HG02938 (cell line): ENCODE measurements around the gene FRAT2.

Experiments
- ATAC-seq: cut with Tn5 transposase; IDR thresholded peaks from one replicate; pipeline ENCODE4 v1.9.1; 2021; ENCODE audit warnings: mild to moderate bottlenecking, moderate library complexity; ENCODE audit not compliant: unreplicated experiment

FRAT2 gene, protein sequence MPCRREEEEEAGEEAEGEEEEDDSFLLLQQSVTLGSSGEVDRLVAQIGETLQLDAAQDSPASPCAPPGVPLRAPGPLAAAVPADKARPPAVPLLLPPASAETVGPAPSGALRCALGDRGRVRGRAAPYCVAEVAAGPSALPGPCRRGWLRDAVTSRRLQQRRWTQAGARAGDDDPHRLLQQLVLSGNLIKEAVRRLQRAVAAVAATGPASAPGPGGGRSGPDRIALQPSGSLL

DNA sequence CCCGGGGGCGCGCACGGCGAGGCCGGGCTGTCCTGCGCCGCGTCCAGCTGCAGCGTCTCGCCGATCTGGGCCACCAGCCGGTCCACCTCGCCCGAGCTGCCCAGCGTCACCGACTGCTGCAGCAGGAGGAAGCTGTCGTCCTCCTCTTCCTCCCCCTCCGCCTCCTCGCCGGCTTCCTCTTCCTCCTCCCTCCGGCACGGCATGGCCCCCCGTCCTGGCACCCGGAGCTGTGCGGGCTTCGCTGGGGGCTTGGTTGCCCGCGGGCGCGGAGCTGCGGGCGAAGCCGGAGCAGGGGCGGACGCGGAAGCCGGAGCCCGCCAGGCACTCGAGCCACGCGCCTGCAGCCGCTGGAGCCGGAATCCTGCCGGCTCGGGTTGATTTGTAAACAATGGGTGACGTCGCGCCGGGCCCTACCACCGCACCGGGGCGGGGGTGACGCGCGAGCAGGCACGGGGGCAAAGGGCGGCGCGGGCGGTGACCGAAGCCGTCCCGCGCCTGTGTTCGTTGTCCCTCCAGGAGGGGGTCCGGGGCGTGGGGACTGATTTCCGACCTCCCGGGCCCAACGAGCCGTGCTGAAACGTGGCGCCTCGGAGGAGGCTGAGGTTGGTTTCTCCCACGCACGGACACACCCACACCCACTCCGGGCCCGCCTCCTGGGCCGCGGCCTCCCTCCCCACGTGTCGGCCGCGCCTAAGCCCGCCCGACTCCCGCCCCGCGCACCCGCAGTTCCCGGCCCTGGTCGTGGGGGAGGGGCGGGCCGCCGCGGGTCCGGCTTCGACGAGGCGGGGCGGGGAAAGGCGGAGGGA lies at the start of gene FRAT2:
FRAT2 (minus strand) TSS at position 360 of the 806 bp plus-strand sequence; CDS start at position 203, 157 bp downstream.
- peak; percentile 77 for ATAC-seq

DNA sequence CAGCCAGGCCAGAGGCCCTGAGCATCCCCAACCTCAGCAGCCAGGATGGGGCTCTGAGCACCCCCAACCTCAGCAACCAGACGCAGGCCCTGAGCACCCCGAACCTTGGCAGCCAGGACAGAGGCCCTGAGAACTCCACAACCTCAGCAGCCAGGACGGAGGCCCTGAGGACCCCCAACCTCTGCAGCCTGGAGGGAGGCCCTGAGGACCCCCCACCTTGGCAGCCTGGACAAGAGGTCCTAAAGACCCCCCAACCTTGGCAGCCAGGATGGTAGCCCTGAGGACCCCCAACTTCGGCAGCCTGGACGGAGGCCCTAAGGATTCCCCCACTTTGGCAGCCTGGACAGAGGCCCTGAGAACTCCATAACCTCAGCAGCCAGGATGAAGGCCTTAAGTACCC lies 49.6 kb upstream of the FRAT2 start:
- ATAC-seq, result no peak

DNA sequence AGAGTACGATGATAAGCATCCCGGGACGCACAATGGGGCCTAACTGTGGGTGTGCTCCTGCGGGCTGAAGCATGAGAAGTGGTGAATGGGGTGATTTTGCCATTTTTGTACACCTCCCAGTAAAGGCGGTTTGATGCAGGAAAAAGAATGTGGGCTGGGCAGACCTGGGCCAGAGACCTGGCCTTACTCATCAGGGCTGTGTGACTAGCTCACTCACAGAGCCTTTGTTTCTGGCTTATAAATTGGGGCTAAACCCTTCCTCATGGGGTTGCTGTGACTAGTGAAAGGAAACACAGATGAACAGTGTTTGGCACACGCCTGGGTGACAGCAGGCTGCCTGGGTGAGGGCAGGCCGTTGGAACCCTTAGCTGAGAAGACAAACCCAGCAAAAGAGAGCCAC lies 48.6 kb upstream of the FRAT2 start:
- ATAC-seq, result no peak

DNA sequence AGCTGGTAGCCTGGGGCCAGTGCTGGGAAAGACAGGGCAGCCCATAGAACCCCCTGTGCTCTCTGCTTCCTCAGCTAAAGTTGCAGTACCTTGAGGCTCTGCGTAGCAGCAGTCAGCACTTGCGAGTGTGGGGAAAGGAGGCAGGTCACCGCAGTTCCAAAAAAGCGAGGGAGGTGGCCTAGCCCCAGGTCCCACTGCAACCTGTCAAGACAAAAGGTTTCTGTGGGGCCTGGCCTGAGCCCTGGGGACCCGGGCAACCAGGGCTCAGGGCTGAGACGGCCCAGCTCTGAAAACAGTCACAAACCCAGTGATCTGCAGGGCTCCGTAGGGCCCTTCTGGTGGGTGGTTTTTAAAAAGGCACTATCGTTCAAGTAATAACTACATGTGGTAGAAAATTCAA lies 47.1 kb upstream of the FRAT2 start:
- ATAC-seq, result no peak

DNA sequence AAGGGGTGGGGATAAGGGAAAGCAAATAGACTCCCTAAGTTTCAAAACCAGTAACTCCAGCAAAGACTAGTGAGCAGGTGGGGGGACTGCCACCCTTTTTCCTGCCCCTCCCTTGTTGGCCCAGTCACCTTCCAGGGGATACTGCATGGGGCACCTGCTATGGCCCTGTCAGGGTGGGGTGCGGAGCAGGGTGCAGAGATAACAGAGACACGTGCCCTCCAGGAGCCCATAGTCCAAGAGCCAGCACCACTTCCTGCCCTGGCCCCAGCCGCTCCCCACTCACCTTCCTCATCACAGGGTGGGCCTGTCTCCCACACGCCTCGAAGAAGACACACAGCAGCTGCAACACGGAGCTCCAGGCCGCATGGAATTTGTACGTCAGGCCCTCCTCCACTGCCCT lies 46.0 kb upstream of the FRAT2 start:
- ATAC-seq, result no peak

DNA sequence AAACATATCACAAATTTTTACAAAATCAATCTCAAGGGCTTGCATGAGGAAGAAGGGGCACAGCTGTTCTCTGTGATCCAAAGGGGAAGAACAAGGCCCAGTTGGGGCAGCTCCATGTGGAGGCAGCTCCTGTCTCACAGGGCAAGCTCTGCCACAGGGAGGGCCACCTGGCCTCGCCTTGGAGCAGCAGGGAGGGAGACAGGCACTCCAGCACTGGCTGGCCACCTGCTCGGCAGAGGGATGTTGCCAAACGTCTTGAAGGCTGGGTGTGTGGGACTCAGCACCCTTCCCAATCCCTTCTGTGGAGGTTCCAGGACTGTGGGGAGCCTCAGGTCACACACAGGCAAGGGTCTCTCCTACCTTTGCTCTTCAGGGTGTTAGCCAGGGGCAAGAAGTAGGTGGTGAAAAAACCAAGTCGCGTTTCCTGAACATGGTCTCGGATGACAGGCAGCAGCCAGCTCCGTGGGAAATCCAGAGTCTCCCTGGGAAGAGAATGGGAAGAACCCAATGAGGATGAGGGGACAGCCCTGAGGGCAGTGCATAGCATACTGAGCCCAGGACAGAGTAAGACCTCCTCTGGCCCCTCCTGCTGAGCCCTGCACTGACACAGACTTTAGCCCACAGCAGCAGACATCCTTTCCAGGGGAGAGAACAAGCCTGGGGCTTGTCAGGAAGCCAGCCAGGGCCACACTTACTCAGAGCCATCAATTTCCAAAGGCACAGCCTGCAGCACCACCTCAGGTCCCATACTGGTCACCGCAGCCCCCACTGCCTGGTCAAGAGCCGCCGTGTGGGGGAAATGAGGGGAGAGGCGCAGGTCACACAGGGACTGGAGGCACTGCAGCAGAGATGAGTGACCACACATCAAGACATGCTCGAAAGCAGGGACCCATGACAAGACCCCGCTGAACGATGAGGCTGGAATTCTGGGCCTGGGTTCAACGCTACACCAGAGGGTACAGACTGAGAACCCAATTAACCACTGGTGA lies 44.7 kb upstream of the FRAT2 start:
- no peak for ATAC-seq

DNA sequence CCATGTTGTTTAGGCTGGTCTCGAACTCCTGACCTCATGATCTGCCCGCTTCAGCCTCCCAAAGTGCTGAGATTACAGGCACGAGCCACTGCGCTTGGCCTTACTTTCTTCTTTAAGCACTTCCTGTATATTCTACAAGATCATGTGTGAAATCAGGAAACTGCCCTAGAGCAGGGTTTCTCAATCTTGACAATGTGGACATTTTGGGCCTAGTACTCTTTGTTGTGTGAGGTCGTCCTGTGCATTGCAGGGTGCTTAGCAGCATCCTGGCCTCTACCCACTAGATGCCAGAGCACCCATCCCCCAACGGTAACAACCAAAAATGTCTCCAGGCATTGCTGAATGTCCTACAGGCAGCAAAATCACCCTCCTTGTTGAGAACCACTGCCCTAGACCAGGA lies 41.9 kb upstream of the FRAT2 start:
- no peak for ATAC-seq

DNA sequence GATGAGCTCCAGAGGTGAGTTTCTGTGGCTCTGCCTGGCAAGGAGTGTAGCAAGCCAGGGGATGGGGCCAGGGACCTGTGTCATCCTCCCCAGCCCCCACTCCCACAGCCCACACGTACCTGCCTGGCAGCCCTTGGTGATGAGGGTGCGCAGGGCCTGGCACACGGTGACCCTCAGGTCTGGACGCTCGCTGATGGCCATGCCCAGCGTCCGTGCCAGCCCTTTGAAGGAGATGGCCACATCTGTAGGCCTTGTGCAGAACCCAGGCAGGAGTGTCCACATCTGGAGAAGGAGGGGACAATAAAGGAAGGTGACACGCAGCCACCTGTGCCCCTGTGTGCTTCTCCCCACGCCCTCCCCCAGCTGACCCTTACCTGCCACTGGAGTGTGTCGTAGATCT lies 38.9 kb upstream of the FRAT2 start:
- ATAC-seq, result no peak

DNA sequence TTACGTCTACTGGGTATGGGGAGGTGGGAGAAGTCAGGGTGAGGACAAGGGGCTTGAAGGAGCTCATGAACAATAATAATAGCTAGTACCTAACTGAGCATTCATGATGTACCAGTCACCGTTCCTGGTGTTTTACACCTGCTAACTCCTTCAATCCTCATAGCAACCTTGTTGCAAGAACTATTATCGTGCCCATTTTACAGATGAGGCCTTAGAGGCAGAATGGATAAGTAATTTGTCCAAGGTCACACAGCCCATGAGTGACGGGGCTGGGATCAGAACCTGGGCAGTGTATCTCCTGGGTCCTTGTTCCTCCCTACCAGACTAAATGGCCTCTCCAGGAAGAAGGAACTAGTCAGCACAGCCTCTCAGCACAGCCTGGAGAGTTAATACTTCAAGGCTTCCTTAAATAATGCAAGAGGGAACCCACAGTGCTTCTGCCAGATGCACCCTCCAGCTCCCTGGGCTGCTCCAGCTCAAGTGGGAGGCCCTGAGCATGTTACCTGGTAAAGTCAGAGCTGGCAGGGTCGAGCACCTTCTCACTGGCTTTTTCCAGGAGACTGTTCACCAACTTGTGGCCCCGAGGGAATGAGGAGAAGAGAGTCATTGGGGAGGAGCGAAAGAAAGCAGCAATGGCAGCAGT lies 37.8 kb upstream of the FRAT2 start:
- no peak for ATAC-seq

DNA sequence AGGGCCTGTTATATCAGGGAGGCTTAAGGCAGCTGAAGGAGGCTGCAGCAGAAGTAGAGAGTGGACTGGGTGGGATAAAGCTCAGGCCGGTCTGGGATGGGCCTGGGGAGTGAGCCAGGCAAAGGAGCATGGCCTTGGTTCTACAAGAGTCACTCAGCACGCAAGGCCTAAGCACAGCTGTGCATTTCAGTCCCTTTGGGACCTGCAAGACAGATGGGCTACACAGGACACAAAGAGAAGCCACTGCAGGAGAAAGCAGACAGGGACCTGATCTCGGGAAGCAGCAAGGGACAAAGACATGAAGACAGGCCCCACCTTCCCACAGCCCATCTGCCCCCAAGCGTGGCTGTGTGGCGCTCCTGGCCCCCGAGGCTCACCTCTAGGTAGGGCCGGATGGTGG lies 37.2 kb upstream of the FRAT2 start:
- no peak for ATAC-seq

DNA sequence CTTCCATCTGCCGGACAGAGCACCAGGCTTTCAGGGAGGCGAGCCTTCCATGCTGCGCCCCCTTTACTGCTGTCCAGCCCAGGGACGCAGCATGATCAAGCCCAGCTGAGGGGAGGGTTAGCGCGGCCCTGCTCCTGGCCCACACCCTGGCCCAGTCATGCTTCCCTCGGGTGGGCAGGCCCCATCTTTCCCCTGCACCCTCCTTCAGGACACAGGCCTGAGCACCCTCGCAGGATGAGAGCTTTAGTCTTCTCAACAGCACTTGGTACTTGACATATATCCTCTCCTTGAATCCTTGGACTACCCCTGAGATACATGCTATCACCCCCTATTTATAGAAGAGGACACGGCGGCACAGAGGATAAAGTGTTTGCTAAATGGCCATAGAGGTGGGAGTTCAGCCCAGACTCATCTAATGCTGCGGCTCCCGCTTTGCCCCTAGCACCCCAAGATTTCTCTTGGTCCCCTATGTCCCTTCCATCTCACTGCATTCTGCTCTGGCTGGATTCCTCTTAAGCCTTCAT lies 32.7 kb upstream of the FRAT2 start:
- no peak for ATAC-seq

DNA sequence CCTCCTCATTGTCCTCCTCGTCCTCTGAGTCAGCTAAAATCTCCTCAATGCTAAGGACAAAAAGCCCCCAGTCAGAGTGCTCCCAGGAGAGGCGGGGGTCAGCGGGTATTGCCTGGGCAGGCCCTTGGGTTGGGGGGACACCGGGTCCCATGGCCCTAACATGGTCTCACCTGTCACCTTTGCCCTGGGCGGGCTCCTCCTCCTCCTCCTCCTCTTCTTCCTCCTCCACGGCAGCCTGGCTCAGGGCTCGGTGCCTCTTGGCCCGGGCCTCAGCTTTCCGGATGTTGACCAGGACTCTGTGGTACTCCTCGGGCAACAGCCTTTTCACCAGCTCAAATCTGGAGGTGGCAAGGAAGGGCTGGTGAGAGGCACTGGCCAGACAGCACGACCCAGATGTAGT lies 32.0 kb upstream of the FRAT2 start:
- ATAC-seq, result no peak

DNA sequence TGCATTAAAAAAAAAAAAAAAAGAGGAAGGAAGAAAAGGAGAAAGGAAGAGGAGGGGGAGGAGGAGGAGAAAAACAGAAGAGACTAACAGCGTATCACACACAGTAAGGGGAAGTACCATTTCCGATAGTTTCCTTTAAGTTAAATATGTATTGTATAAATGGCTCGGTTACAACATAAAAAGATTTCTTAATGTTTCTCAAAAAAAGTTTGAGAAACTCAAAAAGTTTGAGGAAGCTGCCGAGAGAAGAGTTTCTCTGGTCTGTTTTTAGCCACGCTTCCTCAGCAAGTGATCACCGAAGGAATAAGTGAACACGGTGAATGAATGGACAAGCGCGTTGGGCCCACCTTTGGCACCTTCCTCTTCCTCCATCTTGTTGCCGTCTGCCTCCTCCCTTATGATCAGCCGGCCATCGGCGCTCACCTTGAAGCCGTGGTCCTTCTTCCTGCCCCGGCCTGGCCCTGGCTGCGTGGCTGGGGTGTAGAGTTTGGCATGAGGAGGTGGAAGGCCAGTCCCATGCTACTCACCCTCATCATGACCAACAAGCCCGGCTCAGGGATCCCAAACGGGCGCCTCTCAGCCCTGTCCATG lies 31.3 kb upstream of the FRAT2 start:
- no peak for ATAC-seq

DNA sequence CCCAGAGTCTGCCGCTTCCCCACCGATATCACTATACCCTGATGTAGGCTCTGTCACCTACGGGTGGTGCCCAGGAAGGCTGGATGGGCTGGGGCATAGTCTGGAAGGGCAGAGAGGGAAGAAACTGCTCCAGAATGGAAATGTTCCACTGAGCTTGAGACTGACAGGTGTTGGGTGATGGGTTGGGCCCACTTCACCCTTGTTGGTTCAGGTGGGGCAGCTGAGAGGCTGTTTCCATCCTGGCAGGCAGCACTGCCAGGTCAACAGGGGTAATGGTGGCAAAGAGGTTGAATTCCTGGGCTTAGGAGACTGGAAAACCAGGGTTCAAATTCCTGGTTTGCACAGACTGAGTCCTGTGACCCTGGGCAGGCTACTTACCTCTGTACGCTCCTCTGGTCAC lies 28.5 kb upstream of the FRAT2 start:
- ATAC-seq, result no peak

DNA sequence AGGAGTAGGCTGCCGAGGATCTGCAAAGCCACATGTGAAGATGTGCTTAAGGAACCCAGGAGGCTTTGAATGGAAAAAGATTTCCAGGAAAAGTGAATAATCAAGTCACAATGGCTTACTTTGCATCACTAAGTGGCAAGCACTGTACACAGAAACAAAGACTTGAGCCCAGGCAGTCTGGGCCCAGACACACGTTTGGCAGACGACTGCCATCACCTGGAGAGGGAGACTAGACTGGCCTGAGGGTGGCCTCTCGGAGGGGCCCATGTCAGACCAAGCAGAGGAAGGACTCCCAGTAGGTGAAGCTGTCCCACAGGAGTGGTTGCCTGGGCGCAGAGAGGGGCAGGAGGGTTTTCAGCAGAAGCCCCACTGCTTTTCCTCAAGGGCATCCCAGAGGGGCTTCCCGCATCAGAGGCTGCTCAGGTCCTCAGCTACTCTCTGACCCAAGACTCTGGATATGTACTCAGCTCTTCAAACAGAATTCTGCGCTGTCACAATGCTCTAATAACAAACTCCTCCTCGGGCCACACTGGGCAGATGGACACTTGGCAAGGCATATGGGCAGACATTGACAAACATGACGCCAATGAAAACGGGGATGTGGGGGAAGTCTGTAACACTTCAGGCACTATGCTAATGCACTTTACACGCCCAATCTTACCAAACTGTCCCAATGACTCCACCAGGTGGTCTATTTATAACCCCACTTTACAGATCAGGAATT lies 27.9 kb upstream of the FRAT2 start:
- ATAC-seq, result no peak

DNA sequence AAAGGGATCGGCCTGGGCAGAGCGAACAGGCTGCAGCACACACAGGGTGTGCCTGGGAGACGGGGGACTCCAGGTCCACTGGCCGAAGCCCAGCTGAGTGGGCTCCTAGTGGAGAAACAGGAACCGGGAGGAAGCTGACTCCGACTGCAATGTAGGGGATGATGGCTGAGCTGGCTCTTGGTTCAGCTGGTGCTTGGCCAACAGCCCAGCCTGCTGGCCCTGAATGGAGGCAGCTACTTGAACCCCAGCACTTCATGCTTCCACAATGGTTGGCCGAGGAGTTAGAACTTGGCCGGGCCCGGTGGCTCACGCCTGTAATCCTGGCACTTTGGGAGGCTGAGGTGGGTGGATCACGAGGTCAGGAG lies 27.0 kb upstream of the FRAT2 start:
- ATAC-seq, result no peak

DNA sequence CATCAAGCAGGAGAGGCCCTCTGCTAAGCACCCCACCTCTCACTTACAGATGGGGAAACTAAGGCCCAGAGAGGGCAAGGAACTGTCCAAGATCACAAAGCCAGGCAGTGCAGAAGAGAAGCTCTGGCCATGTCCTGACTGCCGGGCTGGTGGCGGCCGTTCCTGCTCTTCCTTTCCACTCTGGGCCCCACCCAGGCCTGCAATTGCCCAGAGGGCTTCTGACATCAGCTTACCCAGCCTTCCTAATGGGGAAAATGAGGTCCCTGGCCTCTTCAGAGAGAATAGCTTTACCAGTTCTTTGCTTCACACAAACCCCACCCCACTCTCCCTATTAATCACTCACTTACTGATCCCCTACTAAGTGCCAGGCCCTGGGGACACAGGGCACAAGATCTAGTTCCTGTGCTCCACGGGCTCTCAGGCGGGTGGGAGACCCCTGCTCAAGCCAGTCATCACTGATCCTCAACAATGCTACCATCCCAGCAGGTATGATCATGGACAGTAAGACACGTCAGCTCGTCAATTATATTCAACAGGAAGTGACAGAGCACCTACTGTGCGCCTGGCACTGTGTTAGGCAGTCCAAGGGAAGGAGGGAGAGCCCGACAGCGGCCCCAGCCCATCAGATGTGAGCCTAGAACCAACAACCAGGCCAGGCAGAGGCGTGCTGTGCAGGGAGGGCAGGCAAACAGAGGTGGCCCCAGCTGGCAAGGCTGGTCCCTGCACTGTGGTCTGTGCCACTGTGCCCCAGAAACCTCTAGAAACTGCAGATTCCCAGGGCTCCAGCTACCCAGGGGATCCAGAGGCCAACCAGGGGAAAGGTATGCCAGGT lies 26.4 kb upstream of the FRAT2 start:
- ATAC-seq, result no peak

DNA sequence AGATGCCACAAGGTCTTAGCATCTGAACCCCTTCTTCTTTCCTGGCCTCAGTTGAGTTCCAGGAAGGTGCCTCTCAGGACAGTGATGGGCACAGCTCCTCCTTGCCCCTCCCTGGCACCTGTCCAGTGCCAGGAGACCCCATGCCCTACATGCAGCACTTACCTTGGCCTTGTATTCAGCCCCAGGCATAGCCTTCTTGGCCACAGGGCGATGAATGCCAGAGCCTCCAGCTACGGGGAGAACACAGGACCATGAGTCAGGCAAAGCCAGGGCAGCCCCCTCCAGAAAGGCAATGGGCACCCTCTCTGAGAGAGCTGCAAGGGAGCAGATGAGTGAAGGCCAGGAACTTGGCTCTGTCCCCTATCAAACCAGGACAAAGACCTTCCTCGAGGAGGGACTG lies 24.3 kb upstream of the FRAT2 start:
- ATAC-seq, result no peak

DNA sequence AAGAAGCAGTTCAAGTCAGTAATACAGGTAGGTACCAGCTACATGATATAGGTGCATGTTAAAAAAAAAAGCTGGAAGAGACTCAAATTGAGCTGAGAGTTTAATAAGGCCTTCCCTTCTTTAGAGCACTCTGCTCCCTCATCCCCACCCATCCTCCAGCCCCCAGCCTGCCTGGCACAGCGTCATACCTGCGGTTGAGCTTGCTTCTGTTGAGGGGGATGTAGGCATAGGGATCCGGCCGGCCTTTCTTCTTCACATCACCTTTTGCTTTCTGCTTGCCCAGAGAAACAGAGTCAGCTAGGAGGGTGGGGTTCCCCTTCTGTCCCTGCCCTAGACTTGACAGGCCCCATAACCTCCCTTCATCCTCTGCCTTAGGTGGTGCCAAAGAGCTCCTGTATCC lies 23.8 kb upstream of the FRAT2 start:
- no peak for ATAC-seq
